Body of pancreas (tissue), 4 donors: ENCODE data around the gene MAST4.

ENCODE experiments used
- CTCF ChIP-seq, 7 experiments: fragments of 450-650 bp in 4 of 7; fragments of 200-600 bp in 3 of 7; sonication (generic) in 3 of 7; IDR thresholded peaks; one replicate each; pipeline ENCODE4 v1.5.1; 2016 to 2019; ENCODE audit warnings: antibody characterized with exemption in 7 of 7
- POLR2A ChIP-seq, 3 donors: fragments of 450-650 bp; IDR thresholded peaks; one replicate each; pipeline ENCODE4 v1.6.1; 2016; ENCODE audit warnings: antibody characterized with exemption in 3 of 3, mild to moderate bottlenecking in 2 of 3

DNA sequence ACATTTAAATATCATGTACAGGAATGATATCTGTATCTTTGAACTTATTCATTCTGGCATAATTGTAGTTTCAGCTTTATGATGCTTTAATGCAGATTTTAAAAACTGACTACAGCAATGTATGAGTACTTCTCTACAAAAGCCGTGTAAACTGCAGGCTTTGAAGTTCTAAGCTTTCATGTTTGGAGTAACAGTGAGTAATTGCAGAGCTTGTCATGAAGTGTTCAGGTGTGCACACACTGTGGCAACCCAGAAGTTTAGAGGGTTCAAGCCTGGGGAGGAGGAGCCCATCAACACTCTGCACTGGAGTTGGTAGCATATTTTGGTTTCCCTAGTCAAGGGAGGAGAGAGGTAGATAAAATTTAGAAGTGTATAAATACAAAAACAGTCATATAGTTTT lies 469.5 kb downstream of the MAST4 start:
- TF ChIP-seq POLR2A (IDR thresholded peaks at IDR 0.05) (no peak), CTCF (IDR thresholded peaks at IDR 0.05) (no peak)
